ENCODE data around the gene NTM.

DNA sequence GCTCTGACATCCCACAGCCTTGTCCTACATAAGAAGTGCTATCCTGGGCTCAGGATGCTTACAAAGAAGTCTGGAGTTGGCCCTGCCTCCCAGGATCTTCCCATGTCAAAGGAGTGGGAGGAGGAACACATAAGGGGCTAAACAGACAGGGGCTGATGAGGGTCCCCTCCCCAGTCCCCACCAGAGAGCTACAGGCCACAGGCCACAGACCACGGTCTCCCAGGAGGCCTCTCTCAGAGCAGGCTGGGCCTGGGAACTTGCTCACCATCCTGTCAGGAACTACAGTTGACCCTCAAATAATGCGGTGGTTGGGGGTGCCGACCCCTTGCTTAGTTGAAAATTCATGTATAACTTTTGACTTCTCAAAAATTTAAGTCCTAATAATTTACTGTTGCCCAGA is 315.5 kb downstream of the NTM start:
- TF ChIP-seq POLR2A (IDR thresholded peaks at IDR 0.05; ENCODE audit: low read depth, low read length): no peak
- TF ChIP-seq MYC (IDR thresholded peaks at IDR 0.05; ENCODE audit: low read depth, low read length): no peak
- TF ChIP-seq, protein P1, sequence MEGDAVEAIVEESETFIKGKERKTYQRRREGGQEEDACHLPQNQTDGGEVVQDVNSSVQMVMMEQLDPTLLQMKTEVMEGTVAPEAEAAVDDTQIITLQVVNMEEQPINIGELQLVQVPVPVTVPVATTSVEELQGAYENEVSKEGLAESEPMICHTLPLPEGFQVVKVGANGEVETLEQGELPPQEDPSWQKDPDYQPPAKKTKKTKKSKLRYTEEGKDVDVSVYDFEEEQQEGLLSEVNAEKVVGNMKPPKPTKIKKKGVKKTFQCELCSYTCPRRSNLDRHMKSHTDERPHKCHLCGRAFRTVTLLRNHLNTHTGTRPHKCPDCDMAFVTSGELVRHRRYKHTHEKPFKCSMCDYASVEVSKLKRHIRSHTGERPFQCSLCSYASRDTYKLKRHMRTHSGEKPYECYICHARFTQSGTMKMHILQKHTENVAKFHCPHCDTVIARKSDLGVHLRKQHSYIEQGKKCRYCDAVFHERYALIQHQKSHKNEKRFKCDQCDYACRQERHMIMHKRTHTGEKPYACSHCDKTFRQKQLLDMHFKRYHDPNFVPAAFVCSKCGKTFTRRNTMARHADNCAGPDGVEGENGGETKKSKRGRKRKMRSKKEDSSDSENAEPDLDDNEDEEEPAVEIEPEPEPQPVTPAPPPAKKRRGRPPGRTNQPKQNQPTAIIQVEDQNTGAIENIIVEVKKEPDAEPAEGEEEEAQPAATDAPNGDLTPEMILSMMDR (IDR thresholded peaks at IDR 0.05; ENCODE audit: extremely low read depth in 1 of 2, insufficient read depth in 1 of 2, low read depth in 1 of 2, low read length in 2 of 2): no peak
- no peak for TF ChIP-seq JUN (IDR thresholded peaks at IDR 0.05; ENCODE audit: borderline replicate concordance, insufficient read depth, insufficient read length, low read depth)
- TF ChIP-seq FOS (IDR thresholded peaks at IDR 0.05; ENCODE audit: borderline replicate concordance, insufficient read depth, low read length): no peak

Measured in endothelial cell of umbilical vein (primary cell).